NCI-H446 (cell line): Measurements from ENCODE around the gene CACNA1A.
A peak's percentile ranks its signal among the peaks of the same experiment; 100 is the strongest.
"Not testable (repeated sequence)": the region's sequence is repeated elsewhere in the genome, so short reads cannot be mapped to it uniquely, and the experiment has no call there.

Source experiments
- DNase-seq, 2 experiments: peaks; one replicate each; lab custom pipeline; 2025; lab: John Stamatoyannopoulos, UW

The CACNA1A gene

GRCh38 chr19:13366529-13367143, 139.6 kb downstream of the CACNA1A start:
- peak in 1 of 2 experiments; percentile 27 for DNase-seq

- no peak for DNase-seq
These were observed 142.3 kb downstream of the CACNA1A start for GRCh38 chr19:13363954-13364353.

GRCh38 chr19:13363245-13363644, 143.0 kb downstream of the CACNA1A start:
- no peak for DNase-seq

- DNase-seq, result no peak
These were observed 143.6 kb downstream of the CACNA1A start for GRCh38 chr19:13362668-13363067.

GRCh38 chr19:13361726-13362125, 144.6 kb downstream of the CACNA1A start:
- DNase-seq, result not testable (repeated sequence)

GRCh38 chr19:13356686-13357280, 149.5 kb downstream of the CACNA1A start:
- DNase-seq, result no peak

- DNase-seq, result no peak
These were observed 150.1 kb downstream of the CACNA1A start for GRCh38 chr19:13356185-13356584.

GRCh38 chr19:13355356-13355755, 150.9 kb downstream of the CACNA1A start:
- no peak for DNase-seq

- DNase-seq, result no peak
These were observed 152.7 kb downstream of the CACNA1A start for GRCh38 chr19:13353625-13354024.

GRCh38 chr19:13350759-13351158, 155.5 kb downstream of the CACNA1A start:
- DNase-seq, result no peak

GRCh38 chr19:13350072-13350471, 156.2 kb downstream of the CACNA1A start:
- DNase-seq, result no peak

- DNase-seq, result no peak
These were observed 158.9 kb downstream of the CACNA1A start for GRCh38 chr19:13347367-13347766.

GRCh38 chr19:13343514-13343913, 162.8 kb downstream of the CACNA1A start:
- DNase-seq, result no peak

- DNase-seq, result no peak
These were observed 163.6 kb downstream of the CACNA1A start for GRCh38 chr19:13342672-13343071.

GRCh38 chr19:13339869-13340268, 166.4 kb downstream of the CACNA1A start:
- DNase-seq, result no peak

- no peak for DNase-seq
These were observed 169.1 kb downstream of the CACNA1A start for GRCh38 chr19:13337181-13337580.

- DNase-seq, result peak in 1 of 2 experiments; percentile 51
These were observed 171.3 kb downstream of the CACNA1A start for GRCh38 chr19:13334801-13335481.

GRCh38 chr19:13330285-13330684, 176.0 kb downstream of the CACNA1A start:
- DNase-seq, result no peak

GRCh38 chr19:13329766-13330165, 176.5 kb downstream of the CACNA1A start:
- no peak for DNase-seq

- DNase-seq, result no peak
These were observed 178.0 kb downstream of the CACNA1A start for GRCh38 chr19:13328241-13328640.

GRCh38 chr19:13319526-13319925, 186.8 kb downstream of the CACNA1A start:
- no peak for DNase-seq

GRCh38 chr19:13318190-13318589, 188.1 kb downstream of the CACNA1A start:
- no peak for DNase-seq

GRCh38 chr19:13315495-13315894, 190.8 kb downstream of the CACNA1A start:
- DNase-seq, result no peak
